ENCODE measurements around the gene LITAF. TPM values are rescaled to one million over a fixed set of nuclear protein-coding genes. Genes with fewer than 3 reads are reported as not detected.

The LITAF gene
- total RNA-seq, 1 experiment from 2014 or later, result 73.0 TPM

DNA sequence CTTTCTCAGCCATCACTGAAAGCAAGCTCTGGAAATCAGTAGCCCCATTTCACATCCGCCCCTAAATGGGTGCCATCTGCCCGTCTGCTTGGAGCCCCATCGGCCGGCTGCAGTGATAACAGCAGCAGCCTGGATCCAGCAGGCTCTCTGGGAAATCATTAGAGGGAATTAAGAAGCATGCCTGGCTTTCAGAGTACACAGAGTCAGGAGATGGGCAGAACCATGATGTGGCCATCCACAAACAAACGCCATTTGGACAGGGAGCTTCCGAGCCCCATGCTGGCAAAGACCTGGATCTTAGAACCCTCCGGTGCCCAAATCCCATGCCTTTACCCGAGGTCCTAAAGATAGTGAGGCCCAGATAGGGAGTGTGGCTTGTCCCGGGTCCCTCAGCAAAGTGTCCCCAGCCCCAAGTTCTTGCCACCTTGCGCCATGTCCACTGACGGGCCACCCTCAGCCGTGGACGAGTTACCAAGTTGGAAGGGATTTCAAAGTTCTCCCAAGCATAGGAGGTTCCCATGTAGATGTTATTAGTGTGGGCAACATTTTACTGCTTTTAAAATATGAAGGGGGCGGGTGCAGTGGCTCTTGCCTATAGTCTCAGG, 1.0 kb upstream of the LITAF start (continued):
- TF ChIP-seq GTF2I (CRISPR knock-in tag; conservative IDR thresholded peaks at IDR 0.05) (no peak), KAT7 (CRISPR knock-in tag; IDR thresholded peaks at IDR 0.05; ENCODE audit: borderline replicate concordance) (no peak), ZNF138 (CRISPR knock-in tag; conservative IDR thresholded peaks at IDR 0.05) (no peak), RELA (CRISPR knock-in tag; IDR thresholded peaks at IDR 0.05; ENCODE audit: borderline replicate concordance) (no peak), HMGXB4 (CRISPR knock-in tag; IDR thresholded peaks at IDR 0.05) (no peak), JUN (CRISPR knock-in tag; IDR thresholded peaks at IDR 0.05) (no peak)
- TF ChIP-seq, protein P1, sequence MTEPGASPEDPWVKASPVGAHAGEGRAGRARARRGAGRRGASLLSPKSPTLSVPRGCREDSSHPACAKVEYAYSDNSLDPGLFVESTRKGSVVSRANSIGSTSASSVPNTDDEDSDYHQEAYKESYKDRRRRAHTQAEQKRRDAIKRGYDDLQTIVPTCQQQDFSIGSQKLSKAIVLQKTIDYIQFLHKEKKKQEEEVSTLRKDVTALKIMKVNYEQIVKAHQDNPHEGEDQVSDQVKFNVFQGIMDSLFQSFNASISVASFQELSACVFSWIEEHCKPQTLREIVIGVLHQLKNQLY (CRISPR knock-in tag; IDR thresholded peaks at IDR 0.05), result no peak

GRCh38 chr16:11586378-11586855, 302 bp downstream of the LITAF start:
- Mint-ChIP-seq H3K4me3 (peak overlapping the region; percentile 78), H3K36me3 (peaks cover 16% of the 10 kb centered on the region), H3K9me3 (peaks cover 6% of the 10 kb centered on the region), H3K4me1 (peaks cover 43% of the 10 kb centered on the region), H3K27ac (no peak overlapping the region), H3K27me3 (ENCODE audit: low read depth) (peaks cover 67% of the 10 kb centered on the region)
- no peak for DNase-seq (ENCODE audit: low spot score)
- ATAC-seq, result no peak
- ChIA-PET POLR2A (interaction anchor here (0.6 to 2.4 kb wide), 3 partner anchors 9 to 50 kb away, joined by 3 to 10 read pairs (median 4); no protein-coding TSS in a partner anchor), CTCF (interaction anchor here (0.6 to 2.8 kb wide), 10 partner anchors 12 to 368 kb away, joined by 3 to 14 read pairs (median 3); no protein-coding TSS in a partner anchor)
- TF ChIP-seq SP1 (CRISPR knock-in tag; conservative IDR thresholded peaks at IDR 0.05), result 0 out of 2 replicates have a peak, but pooled peaks have one; percentile 15
- no peak for TF ChIP-seq ETV6 (CRISPR knock-in tag; IDR thresholded peaks at IDR 0.05)
- TF ChIP-seq ZBTB21 (CRISPR knock-in tag; IDR thresholded peaks at IDR 0.05; ENCODE audit: borderline replicate concordance), result no peak
- TF ChIP-seq STAT6 (CRISPR knock-in tag; conservative IDR thresholded peaks at IDR 0.05; ENCODE audit: low read depth), result no peak
- peak; percentile 62; the same call in 1 of the 2 replicates for TF ChIP-seq ZNF423 (CRISPR knock-in tag; IDR thresholded peaks at IDR 0.05)
- TF ChIP-seq JAZF1 (CRISPR knock-in tag; IDR thresholded peaks at IDR 0.05), result no peak
- no peak for TF ChIP-seq FOXP1 (CRISPR knock-in tag; IDR thresholded peaks at IDR 0.05; ENCODE audit: borderline replicate concordance)
- TF ChIP-seq RORB (CRISPR knock-in tag; IDR thresholded peaks at IDR 0.05), result no peak

- ChIA-PET CTCF (interaction anchor here (0.9 to 2.8 kb wide), 5 partner anchors 13 to 178 kb away, joined by 3 to 14 read pairs (median 4); no protein-coding TSS in a partner anchor), POLR2A (interaction anchor here (2.4 kb wide), 1 partner anchor 51 kb away, joined by 10 read pairs; no protein-coding TSS in a partner anchor)
- H3K4me3 Mint-ChIP-seq, result peak overlapping the region; percentile 78
- peaks cover 6% of the 10 kb centered on the region for H3K9me3 Mint-ChIP-seq
- DNase-seq (ENCODE audit: low spot score) (no peak), ATAC-seq (no peak)
- H3K27ac Mint-ChIP-seq, result no peak overlapping the region; the same call in 1 of the 2 replicates
- peaks cover 49% of the 10 kb centered on the region for H3K4me1 Mint-ChIP-seq
- peaks cover 74% of the 10 kb centered on the region for H3K27me3 Mint-ChIP-seq (ENCODE audit: low read depth)
- H3K36me3 Mint-ChIP-seq, result peaks cover 19% of the 10 kb centered on the region
- TF ChIP-seq NR2C2 (CRISPR knock-in tag; IDR thresholded peaks at IDR 0.05) (no peak), SP1 (CRISPR knock-in tag; conservative IDR thresholded peaks at IDR 0.05) (no peak), ZNF396 (CRISPR knock-in tag; IDR thresholded peaks at IDR 0.05; ENCODE audit: borderline replicate concordance) (no peak), IRF2 (CRISPR knock-in tag; IDR thresholded peaks at IDR 0.05; ENCODE audit: borderline replicate concordance, low read depth) (no peak), TEAD4 (CRISPR knock-in tag; IDR thresholded peaks at IDR 0.05) (no peak), PRDM15 (CRISPR knock-in tag; IDR thresholded peaks at IDR 0.05) (no peak), USF1 (CRISPR knock-in tag; IDR thresholded peaks at IDR 0.05) (no peak)
Observed at GRCh38 chr16:11585460-11586377, 1.0 kb downstream of the LITAF start.
